ENCODE results near the gene DNHD1.

DNHD1 gene

DNA sequence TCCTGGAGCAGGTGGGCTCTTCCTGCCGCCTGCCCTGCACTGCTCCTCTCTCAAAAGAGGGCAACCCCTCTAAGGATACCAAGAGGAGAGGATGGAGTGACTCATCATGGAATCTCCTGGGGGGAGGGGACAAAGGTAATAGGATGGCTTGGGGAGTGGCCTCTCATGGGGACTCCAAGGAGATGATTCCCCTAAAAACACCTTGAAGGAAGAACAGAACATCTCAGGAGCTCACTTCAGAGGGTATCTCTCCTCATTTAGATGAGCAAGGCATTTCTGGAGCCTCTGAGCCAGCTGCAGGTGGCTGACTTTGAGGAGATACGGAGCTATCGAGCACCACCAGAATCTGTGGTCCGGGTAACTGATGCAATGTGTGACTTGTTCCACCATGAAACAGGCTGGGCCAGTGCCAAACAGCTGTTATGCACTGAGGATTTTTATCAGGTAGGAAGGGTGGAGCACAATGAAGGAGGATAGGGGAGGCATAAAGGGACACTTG is 66.1 kb downstream of the DNHD1 start:
- no peak for DNase-seq (ENCODE audit: low spot score)

DNA sequence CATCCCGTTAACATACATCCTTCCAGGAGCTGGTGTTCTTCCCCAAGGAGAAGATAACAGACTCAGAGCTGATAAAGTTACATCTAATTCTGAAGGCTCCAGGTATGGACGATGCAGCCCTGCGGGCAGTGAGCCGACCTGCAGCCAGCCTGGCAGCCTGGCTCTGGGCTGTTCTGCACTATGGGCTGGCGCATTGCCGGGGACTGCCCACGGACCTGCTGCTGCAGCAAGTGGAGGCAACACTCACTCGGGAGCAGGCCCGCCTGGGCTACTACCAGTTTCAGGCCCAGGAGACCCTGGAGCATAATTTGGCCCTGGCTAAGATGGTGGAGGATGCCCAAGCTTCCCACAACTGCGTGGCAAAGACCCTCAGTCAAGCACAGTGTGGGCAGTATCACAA is 66.6 kb downstream of the DNHD1 start:
- no peak for DNase-seq (ENCODE audit: low spot score)

DNA sequence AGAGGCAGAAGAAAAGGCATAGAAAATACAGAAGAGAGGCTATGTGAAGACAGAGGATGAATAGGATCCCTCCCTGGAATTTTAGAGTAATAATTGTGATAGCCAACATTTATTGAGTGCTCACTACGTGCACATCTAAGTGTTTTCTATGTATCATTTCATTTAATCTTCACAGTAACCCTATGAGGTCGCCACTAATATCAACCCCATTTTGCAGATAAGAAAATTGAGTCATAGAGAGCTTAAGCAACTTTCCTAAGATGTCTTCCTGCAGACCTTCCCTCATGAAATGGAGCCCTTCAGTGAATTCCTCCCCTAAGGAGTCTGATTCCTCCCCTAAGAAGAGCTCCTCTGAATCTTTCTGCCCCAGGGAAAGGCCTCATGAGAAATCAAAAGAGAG is 68.2 kb downstream of the DNHD1 start:
- DNase-seq (ENCODE audit: low spot score): no peak

DNA sequence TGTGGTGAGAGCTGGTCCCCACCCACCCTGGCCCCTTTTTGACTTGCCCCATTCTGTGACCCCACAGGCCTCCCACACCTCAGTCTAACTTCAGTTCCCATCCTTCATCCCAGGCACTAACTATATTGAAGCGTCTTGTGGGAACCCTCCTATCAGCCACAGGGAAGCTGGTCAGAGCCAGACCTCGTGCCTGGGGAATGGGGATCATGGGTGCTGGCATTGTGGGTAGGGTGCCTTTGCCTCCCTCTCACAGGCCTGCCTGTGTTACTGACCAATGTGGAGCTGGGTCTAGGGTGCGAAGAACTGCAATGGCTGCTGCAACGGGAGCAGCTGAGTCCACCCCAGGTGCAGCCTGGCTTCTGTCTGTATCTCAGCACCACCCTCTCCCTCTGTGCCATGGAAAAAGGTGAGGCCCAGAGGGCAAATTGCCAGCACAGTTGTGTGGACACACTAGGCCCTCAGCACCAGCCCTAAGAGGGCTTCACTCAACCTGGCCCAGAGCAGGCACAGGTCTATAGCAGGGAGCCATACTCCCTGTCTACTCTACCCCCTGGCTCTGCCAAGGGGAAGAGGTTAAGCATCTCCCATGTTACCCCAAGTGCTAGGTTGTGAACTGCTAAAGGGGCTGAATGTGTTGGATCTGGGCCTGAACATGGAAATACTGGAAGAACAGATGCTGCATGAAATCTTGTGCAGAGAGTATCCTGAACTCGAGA is 69.1 kb downstream of the DNHD1 start:
- no peak for DNase-seq (ENCODE audit: low spot score)

DNA sequence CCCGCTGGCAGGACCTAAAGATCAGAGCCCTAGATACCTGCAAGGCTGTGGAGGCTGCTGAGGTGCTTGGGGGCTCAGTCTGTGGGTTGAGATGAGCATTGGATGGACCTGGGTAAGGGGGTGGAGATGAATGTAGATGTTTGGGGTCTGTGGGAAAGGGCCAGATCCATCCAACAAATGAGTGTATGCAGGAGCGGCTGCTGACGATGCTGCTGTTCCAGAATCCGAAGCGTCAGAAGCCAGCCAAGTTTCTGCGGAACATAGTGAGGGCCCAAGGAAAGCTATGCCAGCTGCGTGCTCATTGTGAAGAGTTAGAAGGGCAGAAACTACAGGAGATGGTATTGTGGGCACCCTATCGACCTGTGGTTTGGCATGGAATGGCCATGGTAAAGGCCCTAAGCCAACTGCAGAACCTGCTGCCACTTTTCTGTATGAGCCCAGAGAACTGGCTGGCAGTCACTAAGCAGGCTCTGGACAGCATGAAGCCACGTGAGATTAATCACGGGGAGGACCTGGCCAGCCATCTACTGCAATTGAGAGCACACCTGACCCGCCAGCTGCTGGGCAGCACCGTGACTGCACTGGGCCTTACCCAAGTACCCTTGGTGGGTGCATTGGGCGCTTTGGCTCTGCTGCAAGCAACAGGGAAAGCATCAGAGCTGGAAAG is 69.8 kb downstream of the DNHD1 start:
- no peak for DNase-seq (ENCODE audit: low spot score)

DNA sequence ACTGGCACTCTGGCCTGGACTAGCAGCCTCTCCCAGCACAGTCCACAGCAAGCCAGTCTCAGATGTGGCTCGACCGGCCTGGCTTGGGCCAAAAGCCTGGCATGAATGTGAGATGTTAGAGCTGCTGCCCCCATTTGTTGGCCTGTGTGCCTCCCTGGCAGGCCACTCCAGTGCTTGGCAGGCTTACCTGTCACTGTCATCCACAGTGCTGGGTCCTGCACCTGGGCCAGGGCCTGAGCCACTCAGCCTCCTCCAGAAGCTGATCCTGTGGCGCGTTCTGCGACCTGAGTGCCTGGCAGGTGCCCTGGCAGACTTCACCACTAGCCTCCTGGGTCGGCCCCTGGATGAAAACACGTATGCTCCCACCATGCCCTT is 70.3 kb downstream of the DNHD1 start:
- no peak for DNase-seq (ENCODE audit: low spot score)

DNA sequence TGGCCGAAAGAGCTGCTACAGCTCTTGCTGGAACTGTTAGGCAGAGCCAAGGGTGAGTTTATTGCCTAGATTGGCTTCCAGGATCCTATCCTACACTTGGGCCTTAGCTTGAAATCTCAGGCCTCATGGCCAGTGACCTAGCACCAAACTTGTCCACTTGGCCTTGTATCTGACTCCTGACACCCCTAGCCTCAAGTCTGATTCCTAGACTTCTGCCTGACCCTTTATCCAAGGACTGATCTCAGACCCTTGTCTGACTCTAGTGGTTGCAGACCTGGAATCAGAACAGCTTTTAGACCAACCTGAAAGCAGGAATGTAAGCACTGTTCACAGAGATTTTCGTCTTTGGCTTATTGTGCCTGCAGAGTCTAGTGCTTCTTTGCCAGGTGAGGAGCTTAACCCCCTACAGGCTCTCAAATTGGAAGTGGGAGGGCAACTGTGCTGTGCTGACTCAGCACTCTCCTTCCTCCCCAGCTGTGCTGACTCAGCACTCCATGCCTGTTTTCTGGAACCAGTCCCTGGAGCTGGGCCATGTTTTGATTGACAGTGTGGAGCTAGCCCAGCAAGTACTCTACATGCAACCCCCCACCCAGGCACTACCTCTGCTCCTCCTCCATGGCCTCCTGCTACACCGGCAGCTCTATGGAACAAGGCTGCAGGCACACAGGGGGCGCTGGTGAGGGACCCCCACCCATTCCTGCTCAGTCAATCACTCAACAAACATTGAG is 71.3 kb downstream of the DNHD1 start:
- no peak for DNase-seq (ENCODE audit: low spot score)

DNA sequence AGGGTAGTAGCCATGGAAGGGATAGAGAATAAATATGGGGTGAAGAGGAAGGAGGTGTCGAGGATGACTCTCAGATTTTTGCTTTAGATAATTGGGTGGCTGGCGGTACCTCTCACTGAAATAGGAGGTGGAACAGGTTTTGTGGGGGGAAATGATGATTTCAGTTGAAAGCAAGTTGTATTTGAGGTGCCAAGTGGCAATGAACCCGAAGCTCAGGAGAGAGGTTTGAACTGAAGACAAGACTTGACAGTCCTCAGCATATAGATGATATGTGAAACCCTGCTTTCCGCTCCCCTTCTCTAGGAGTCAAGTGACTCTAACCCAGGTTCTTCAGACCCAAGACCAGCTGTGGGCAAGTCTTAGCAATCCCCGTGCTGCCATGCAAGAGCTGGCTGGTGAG is 72.6 kb downstream of the DNHD1 start:
- no peak for DNase-seq (ENCODE audit: low spot score)

DNA sequence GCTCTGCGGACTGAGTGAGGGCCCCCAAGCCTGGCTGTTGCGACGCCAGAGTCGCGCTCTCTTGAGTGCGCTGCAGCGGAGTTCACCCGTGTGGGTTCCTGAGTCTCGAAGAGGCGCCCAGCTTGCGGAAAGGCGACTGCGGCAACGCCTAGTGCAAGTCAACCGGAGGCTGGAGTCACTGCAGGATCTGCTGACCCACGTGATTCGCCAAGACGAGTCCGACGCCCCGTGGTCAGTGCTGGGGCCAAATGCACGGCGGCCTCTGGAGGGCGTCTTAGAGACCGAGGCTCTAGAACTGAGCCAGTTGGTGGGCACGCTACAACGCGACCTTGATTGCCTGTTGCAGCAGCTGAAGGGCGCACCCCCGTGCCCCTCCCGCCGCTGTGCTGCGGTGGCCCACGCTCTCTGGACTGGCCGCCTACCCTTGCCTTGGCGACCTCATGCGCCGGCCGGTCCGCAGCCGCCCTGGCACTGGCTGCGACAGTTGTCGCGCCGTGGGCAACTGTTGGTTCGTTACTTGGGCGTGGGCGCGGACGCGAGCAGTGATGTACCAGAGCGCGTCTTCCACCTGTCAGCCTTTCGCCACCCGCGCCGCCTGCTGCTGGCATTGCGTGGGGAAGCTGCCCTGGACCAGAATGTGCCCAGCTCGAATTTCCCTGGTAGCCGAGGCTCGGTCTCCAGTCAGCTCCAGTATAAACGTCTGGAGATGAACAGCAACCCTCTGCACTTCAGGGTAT is 73.8 kb downstream of the DNHD1 start:
- no peak for DNase-seq (ENCODE audit: low spot score)

DNA sequence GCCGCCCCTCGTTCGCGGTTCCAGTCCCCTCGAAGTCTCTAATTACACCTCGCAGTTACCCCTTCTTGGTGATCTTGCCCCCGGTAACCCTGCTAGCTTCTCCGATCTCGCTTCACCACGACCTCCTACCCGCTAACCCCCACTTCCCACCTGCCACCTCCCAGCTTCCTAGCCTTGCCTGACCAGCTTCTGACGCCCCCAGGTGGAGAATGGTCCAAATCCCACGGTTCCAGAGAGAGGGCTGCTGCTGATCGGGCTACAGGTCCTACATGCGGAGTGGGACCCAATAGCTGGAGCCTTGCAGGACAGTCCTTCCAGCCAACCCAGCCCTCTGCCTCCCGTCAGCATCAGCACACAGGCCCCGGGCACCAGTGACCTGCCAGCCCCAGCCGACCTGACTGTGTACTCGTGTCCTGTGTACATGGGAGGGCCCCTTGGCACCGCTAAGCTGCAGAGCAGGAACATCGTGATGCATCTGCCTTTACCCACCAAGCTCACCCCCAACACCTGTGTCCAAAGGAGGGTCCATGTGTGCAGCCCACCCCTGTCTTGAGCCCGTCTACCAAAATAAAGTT is 74.4 kb downstream of the DNHD1 start:
- DNase-seq (ENCODE audit: low spot score): no peak

DNA sequence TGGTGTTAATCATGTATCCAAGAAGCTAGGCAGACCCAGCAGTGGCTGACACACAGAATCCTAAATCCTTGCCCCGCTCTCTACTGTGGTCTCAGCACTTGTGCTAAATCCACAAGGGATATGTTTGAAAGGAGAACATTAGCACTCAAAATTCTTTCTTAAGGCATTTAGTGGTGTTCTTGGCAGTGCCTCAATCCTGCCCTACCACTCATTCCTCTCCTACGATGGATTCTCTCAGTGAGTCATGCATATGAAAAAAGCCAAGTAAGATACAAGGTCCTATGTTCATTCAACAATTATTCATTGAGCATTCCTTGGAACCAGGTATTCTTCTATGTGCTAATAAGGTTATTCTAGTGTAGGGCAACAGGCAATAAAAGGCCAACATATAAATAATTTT is 75.1 kb downstream of the DNHD1 start:
- no peak for DNase-seq (ENCODE audit: low spot score)

DNA sequence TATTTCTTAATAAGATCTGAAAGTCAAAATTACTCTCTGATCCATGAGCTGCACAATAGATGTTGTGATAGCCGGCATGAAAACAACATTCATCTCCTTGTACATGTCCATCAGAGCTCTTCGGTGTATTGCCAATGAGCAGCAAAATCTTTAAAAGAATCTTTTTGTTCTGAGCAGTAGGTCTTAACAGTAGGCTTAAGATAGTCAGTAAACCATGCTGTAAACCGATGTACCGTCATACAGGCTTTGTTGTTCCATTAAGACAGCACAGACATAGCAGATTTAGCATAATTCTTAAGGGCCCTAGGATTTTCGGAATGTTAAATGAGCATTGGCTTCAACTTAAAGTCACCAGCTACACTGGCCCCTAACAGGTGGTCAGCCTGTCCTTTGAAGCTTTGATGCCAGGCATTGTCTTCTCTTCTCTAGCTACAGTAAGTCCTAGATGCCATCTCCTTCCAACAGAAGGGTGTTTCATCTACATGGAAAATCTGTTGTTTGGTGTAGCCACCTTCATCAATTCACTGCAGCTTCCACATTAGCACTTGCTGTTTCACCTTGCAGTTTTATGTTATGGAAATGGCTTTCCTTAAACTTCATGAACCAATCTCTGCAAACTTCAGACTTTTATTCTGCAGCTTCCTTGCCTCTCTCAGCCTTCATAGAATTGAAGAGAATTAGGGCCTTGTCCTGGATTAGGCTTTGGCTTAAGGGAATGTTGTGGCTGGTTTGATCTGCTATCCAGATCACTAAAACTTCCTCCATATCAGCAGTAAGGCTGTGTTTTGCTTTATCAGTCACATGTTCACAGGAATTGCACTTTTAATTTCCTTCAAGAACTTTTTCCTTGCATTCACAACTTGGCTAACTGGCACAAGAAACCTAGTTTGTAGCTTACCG is 78.0 kb downstream of the DNHD1 start:
- no peak for DNase-seq (ENCODE audit: low spot score)

DNA sequence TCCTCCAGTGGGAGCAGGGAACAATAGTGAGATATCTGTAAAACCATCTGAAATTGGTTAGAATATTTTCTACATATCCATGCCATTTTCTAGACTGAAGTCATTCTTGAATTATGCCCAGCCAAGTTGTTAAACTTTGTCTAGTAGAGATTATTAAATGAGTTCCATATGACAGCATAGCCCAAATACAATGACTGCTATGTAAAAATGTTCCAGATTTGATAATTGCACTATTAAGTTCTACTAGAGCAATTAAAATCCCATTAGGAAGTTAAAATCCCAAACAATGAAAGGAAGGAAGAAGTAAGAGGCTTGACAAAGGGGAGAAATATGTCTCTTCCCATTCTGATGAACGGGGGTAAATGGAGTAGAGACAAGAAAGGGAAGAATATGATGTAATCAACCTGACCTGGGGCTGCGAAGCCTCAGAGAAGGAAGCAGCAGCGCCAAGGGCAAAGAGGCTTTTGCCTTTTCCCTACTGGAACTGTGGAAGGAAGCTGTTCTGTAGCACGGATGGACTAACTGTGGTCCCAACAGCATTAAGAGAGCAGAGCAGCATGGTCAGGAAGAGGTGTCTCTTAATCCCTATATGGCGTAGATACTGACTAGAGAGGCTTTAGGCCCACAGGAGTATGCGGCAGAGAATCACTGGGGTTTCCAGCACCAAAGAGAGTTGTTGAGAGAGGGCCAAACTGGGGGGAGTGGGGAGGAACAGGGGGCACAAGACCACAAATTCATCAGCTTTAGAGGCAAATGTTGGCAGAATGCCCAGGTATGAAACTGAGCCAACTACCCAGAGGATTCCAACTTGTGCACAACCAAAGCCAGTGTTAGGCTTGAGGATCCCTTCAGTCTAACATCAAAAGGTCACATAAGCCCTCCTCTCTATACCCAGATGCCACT is 79.6 kb downstream of the DNHD1 start:
- no peak for DNase-seq (ENCODE audit: low spot score)

DNA sequence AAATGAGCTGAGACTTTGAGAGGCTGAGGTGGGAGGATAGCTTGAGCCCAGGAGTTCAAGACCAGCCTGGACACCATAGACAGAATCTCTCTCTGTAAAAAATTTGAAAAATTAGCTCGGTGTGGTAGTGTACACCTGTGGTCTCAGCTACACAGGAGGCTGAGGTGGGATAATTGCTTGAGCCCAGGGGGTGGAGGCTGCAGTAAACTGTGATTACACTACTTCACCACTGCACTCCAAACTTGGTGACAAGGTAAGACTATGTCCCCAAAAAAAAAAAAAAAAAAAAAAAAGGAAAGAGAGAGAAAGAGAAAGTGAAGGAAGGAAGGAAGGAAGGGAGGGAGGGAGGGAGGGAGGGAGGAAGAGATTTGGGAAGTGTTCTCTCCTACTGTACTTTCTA is 81.1 kb downstream of the DNHD1 start:
- no peak for DNase-seq (ENCODE audit: low spot score)

DNA sequence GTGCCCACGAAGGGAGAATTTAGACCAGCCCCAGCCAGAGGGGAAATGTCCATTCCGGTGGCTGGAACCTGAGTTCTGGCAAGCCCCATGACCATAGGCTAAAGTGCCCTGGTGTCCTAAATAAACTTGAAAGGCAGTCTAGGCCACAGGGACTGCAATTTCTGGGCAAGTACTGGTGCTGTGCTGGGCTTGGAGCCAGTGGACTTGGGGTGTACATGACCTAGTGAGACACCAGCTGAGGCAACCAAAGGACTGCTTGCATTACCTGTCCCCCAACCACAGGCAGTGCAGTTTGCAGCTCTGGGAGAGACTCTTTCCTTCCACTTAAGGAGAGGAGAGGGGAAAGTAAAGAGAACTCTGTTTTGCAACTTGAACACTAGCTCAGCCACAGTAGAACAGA is 82.6 kb downstream of the DNHD1 start:
- no peak for DNase-seq (ENCODE audit: low spot score)

DNA sequence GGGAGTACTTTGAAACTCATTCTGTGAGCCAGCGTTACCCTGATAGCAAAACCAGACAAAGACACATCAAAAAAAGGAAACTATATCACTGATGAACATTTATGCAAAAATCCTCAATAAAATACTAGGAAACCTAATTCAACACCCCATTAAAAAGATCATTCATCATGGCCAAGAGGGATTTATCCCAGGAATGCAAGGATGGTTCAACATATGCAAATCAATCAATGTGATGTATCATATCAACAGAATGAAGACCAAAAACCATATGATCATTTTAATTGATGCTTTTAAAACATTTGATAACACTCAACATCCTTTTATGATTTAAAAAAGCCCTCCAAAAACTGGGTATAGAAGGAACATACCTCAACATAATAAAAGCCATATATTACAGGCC is 86.5 kb downstream of the DNHD1 start:
- DNase-seq (ENCODE audit: low spot score): no peak

DNA sequence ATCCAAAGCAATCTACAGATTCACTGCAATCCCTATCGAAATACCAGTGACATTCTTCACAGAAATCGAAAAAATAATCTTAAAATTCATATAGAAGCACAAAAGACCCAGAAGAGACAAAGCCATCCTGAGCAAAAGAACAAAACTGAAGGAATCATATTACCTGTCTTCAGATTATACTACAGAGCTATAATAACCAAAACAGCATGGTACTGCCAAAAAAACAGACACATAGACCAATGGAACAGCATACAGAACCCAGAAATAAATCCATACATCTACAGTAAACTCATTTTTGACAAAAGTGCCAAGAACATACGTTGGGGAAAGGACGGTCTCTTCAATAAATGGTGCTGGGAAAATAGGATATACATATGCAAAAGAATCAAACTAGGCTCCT is 87.4 kb downstream of the DNHD1 start:
- no peak for DNase-seq (ENCODE audit: low spot score)

DNA sequence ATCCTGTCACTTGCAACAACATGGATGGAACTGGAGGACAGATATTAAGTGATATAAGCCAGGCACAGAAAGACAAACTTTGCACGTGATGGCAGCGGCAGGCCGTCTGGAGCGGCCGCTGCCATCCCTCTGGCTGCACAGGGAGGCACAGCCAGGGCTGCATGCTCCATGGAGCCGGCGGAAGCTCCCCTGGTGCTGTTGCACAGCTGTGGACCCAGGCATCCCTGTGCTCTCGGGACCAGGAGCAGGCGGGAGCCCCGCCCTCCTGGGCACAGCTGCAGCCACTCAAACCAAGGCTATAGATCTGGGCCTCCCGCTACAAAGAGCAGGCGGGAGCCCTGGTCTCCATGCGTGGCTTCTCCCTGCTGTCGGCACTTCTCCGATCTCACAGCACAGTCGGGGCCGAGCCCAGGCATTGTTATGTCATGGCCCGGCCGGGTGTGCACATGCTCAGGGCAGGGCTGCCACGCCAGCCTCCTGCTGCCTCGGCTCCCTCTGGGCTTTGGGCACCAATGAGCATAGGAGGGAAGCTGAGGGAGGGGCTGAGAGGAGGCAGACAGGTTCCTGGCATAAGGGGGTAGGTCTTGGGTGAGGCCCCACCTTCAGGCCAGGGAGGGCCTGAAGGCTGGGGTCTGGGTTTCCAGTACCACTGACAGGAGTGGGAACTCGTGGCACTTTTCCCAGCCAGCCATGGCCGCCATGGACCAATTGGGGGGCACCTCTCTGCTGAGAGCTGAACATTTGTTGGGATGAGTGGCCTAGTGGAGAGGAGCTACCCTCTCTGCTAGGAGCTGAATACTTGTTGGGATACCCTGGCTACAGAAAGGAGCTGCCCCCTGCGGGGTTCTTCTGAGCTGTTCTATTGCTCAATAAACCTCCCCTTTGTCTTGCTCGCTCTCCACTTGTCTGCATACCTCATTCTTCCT is 89.6 kb downstream of the DNHD1 start:
- DNase-seq (ENCODE audit: low spot score): no peak

DNA sequence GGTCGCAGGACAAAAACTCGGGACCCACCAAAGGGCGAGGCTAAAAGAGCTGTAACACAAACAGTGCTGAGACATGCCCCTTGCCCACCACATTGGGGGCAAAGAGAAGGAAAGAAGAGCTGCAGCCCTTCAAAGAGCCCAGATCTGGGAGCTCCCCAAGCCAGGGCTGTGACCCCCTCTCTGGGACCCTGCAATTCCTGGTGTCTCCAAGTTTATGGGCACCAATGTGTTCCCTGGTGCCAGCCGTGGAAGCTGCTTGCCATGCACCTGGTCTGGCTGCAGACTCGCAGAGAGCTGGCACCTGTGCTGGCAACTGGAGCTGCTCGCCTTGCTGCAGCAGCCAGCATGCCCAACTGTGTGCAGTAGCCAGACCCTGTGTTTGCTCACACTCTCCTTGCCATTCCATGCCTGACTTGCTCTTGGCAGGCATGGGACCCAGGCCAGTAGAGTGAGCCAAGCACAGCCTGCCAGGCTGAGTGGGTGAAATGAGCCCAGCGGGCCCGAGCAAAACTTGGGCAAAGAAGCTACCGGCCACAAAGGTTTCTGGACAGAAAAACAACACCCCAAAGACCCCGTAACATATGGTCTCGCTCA is 90.4 kb downstream of the DNHD1 start:
- no peak for DNase-seq (ENCODE audit: low spot score)
